ENCODE data around the gene GFPT2.

DNA sequence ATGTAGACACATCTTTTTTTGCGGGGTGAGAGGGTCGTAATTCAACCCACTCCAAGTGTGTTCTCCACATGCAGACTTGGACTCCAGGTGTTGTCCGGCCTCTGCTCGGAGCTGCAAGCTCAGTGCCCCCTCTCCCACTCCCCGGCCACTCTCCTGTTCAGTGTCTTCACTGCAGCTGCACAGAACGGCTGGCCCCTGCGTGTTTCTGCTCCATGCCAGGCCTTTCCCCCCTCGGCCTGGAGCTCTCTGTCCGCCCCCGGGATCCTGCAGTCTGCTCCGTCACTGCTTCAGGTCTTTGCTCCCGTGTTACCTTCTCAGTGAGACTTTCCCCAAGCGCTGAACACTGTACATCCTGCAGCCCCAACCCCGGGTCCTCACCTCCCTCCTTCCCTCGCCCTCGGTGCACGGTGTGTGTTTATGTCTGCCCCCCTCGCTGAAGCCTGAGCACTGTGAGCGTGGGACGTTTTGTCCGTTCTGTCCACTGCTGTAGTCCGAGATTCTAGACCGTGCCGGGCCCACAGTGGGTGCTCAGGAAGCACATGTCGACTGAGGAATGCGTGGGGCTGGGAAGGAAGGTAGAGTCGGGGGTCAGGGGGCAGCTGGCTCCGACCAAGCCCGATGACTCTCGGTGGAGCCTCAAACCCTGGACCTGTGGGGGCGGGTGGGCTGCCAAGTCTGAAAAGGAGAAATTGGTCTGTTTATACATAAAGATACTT is 26.4 kb upstream of the GFPT2 start:
- TF ChIP-seq, protein P1, sequence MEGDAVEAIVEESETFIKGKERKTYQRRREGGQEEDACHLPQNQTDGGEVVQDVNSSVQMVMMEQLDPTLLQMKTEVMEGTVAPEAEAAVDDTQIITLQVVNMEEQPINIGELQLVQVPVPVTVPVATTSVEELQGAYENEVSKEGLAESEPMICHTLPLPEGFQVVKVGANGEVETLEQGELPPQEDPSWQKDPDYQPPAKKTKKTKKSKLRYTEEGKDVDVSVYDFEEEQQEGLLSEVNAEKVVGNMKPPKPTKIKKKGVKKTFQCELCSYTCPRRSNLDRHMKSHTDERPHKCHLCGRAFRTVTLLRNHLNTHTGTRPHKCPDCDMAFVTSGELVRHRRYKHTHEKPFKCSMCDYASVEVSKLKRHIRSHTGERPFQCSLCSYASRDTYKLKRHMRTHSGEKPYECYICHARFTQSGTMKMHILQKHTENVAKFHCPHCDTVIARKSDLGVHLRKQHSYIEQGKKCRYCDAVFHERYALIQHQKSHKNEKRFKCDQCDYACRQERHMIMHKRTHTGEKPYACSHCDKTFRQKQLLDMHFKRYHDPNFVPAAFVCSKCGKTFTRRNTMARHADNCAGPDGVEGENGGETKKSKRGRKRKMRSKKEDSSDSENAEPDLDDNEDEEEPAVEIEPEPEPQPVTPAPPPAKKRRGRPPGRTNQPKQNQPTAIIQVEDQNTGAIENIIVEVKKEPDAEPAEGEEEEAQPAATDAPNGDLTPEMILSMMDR (IDR thresholded peaks at IDR 0.05): no peak
- TF ChIP-seq POLR2A (IDR thresholded peaks at IDR 0.05): no peak
